B cell (primary cell): ENCODE data around the gene ATP11A. TPM values are rescaled to one million over a fixed set of nuclear protein-coding genes. Genes with fewer than 3 reads are reported as not detected.
"Not testable (repeated sequence)": the region's sequence is repeated elsewhere in the genome, so short reads cannot be mapped to it uniquely, and the experiment has no call there.

ENCODE experiments used
- ATAC-seq: fragments of 200-7000 bp; cut with Tn5 transposase; one replicate; pipeline ENCODE4 v1.10.0; 2021; ENCODE audit warnings: low read depth, mild to moderate bottlenecking, moderate number of reproducible peaks, moderate library complexity
- CTCF ChIA-PET: fragments of 350-600 bp; sonication (Branson Sonifier 250); formaldehyde crosslinking; loops from one replicate; lab custom pipeline; 2021; ENCODE audit warnings: antibody characterized with exemption, inconsistent platforms; lab: Charles Lee
- POLR2A ChIA-PET: fragments of 350-600 bp; sonication (Branson Sonifier 250); formaldehyde crosslinking; loops from one replicate; lab custom pipeline; 2021; ENCODE audit warnings: antibody characterized with exemption; lab: Charles Lee
- DNase-seq: peaks from one replicate; pipeline ENCODE4 v3.0.0; 2013
- H2AFZ ChIP-seq: 2 replicates; pipeline ENCODE4 v1.6.1; 2012; ENCODE audit warnings: mild to moderate bottlenecking, low read depth, low read length; ENCODE audit not compliant: insufficient read depth, poor library complexity, severe bottlenecking
- H3K27ac ChIP-seq, 2 donors: 1 replicate in 1 of 2; 2 replicates in 1 of 2; pipeline ENCODE4 v1.5.1; 2012 to 2013; ENCODE audit warnings: low read length in 2 of 2, mild to moderate bottlenecking in 2 of 2, moderate library complexity in 1 of 2
- H3K27me3 ChIP-seq, 4 experiments: fragments of 200-600 bp in 1 of 4; sonication (generic) in 1 of 4; replicated peaks in 1 of 4; 1 replicate in 2 of 4; 2 replicates in 2 of 4; pipeline versions ENCODE4 v1.6.1 to v1.7.0; 2013 to 2016; ENCODE audit warnings: low read length in 3 of 4, mild to moderate bottlenecking in 2 of 4, mixed read lengths in 1 of 4, moderate library complexity in 1 of 4; ENCODE audit not compliant: insufficient read depth in 4 of 4, control insufficient read depth in 3 of 4; ENCODE audit errors: control extremely low read depth in 1 of 4
- H3K36me3 ChIP-seq, 2 experiments: replicated peaks in 1 of 2; 1 replicate in 1 of 2; 2 replicates in 1 of 2; pipeline versions ENCODE4 v1.6.1 to v1.7.1; 2013; ENCODE audit warnings: low read length in 1 of 2; ENCODE audit not compliant: insufficient read depth in 2 of 2, control insufficient read depth in 1 of 2; ENCODE audit errors: control extremely low read depth in 1 of 2, extremely low read depth in 1 of 2
- H3K4me1 ChIP-seq, 2 donors: fragments of 200-600 bp in 1 of 2; sonication (generic) in 1 of 2; 1 replicate in 1 of 2; 2 replicates in 1 of 2; pipeline versions ENCODE4 v1.5.1 to v1.6.1; 2013 to 2017; ENCODE audit warnings: low read length in 2 of 2; ENCODE audit not compliant: control insufficient read depth in 2 of 2, insufficient read depth in 2 of 2
- H3K4me2 ChIP-seq: replicated peaks from 2 replicates; pipeline ENCODE3; 2012; ENCODE audit warnings: mild to moderate bottlenecking, low read depth, low read length; ENCODE audit not compliant: poor library complexity, severe bottlenecking
- H3K4me3 ChIP-seq, 5 experiments: fragments of 200-600 bp in 1 of 5; sonication (generic) in 1 of 5; 1 replicate in 3 of 5; 2 replicates in 2 of 5; pipeline versions ENCODE4 v1.5.1 to v1.7.0; 2011 to 2016; ENCODE audit warnings: low read length in 4 of 5, mild to moderate bottlenecking in 4 of 5, low read depth in 2 of 5, control low read depth in 1 of 5, moderate library complexity in 1 of 5; ENCODE audit not compliant: insufficient read depth in 1 of 5; ENCODE audit errors: control extremely low read depth in 1 of 5, extremely low read depth in 1 of 5
- H3K79me2 ChIP-seq: fragments of 200-600 bp; sonication (generic); one replicate; pipeline ENCODE4 v1.6.0; 2016; ENCODE audit warnings: low read length; ENCODE audit not compliant: control insufficient read depth, insufficient read depth
- H3K9ac ChIP-seq: fragments of 200-600 bp; sonication (generic); 2 replicates; pipeline ENCODE4 v1.6.1; 2017; ENCODE audit warnings: mild to moderate bottlenecking, low read length, moderate library complexity
- H3K9me3 ChIP-seq, 3 donors: one replicate each; pipeline versions ENCODE4 v1.6.1 to v1.7.1; 2013; ENCODE audit warnings: low read length in 2 of 3; ENCODE audit not compliant: control insufficient read depth in 2 of 3, insufficient read depth in 1 of 3; ENCODE audit errors: control extremely low read depth in 1 of 3
- H4K20me1 ChIP-seq: 2 replicates; pipeline ENCODE4 v1.6.0; 2012; ENCODE audit warnings: mild to moderate bottlenecking, low read length; ENCODE audit not compliant: insufficient read depth, control insufficient read depth, poor library complexity, severe bottlenecking
- H3K27ac Mint-ChIP-seq: one replicate; pipeline ENCODE4 v1.8.0; 2021; ENCODE audit warnings: mixed read lengths
- H3K27me3 Mint-ChIP-seq: one replicate; pipeline ENCODE4 v1.8.0; 2021; ENCODE audit warnings: mixed read lengths
- H3K4me1 Mint-ChIP-seq: one replicate; pipeline ENCODE4 v1.8.0; 2021; ENCODE audit warnings: mixed read lengths
- H3K4me3 Mint-ChIP-seq: one replicate; pipeline ENCODE4 v1.8.0; 2021; ENCODE audit warnings: mixed read lengths
- H3K9me3 Mint-ChIP-seq: one replicate; pipeline ENCODE4 v1.8.0; 2022; ENCODE audit warnings: mixed read lengths; ENCODE audit not compliant: insufficient read depth
- EZH2 ChIP-seq: IDR thresholded peaks from 2 replicates; pipeline ENCODE4 v1.6.1; 2012; ENCODE audit warnings: borderline replicate concordance, low read depth, mild to moderate bottlenecking, moderate library complexity, low read length; ENCODE audit not compliant: insufficient read depth, poor library complexity, severe bottlenecking
- WGBS: methylation state at CpG from one replicate; pipeline ENCODE4 v1.1.5; 2013; ENCODE audit warnings: missing lambda C conversion rate; ENCODE audit not compliant: insufficient coverage; 5-methylcytosine and 5-hydroxymethylcytosine counted together
- intact Hi-C: fragments of 100-400 bp; cut with micrococcal nuclease; formaldehyde crosslinking; loops from one replicate; pipeline ENCODE4 v1.10.0; 2022
- polyA plus RNA-seq: library from polyadenylated mRNA; depleted of rRNA; stranded (reverse); fragments of >200 nt; gene quantifications from 2 replicates; pipeline ENCODE4 v1.2.3, GENCODE V29; 2012
- total RNA-seq, 2 donors: library from RNA; stranded (reverse); fragments of 120-200 nt in 1 of 2; gene quantifications; 1 replicate in 1 of 2; 2 replicates in 1 of 2; pipeline versions ENCODE4 v1.2.3 to v1.2.4, GENCODE V29; 2013 to 2022
- TF ChIP-seq, protein P1 (sequence below): fragments of 200-600 bp; IDR thresholded peaks from one replicate; pipeline ENCODE4 v1.8.0; 2022; ENCODE audit warnings: antibody characterized with exemption, mild to moderate bottlenecking

The ATP11A gene
- total and polyA plus RNA-seq, 2 donors (not counting 1 experiment from before 2014, with no cell fraction given): 36.9 to 60.3 TPM

- Histone ChIP-seq H3K27ac (no peak overlapping the region), H3K79me2 (no peaks in the 10 kb centered on the region), H3K4me2 (no peak overlapping the region), H3K27me3 (peaks cover 0 to 4% (median 1%) of the 10 kb centered on the region in 4 experiments), H3K9me3 (no peaks in the 10 kb centered on the region), H2AFZ (no peak overlapping the region), H3K36me3 (no peaks in the 10 kb centered on the region), H3K4me1 (no peaks in the 10 kb centered on the region), H3K4me3 (no peak overlapping the region), H3K9ac (no peak overlapping the region), H4K20me1 (no peaks in the 10 kb centered on the region)
- H3K27me3 Mint-ChIP-seq: peaks cover 28% of the 10 kb centered on the region
- H3K4me1 Mint-ChIP-seq: no peaks in the 10 kb centered on the region
- 71% methylated on average over 3 of the region's 7 CpGs for WGBS
- no peaks in the 10 kb centered on the region for H3K9me3 Mint-ChIP-seq
- H3K27ac Mint-ChIP-seq: no peak overlapping the region
- POLR2A ChIA-PET: no interaction called here
- no peak for ATAC-seq
- intact Hi-C loops: no loop called here
- CTCF ChIA-PET: no interaction called here
- TF ChIP-seq, protein P1, sequence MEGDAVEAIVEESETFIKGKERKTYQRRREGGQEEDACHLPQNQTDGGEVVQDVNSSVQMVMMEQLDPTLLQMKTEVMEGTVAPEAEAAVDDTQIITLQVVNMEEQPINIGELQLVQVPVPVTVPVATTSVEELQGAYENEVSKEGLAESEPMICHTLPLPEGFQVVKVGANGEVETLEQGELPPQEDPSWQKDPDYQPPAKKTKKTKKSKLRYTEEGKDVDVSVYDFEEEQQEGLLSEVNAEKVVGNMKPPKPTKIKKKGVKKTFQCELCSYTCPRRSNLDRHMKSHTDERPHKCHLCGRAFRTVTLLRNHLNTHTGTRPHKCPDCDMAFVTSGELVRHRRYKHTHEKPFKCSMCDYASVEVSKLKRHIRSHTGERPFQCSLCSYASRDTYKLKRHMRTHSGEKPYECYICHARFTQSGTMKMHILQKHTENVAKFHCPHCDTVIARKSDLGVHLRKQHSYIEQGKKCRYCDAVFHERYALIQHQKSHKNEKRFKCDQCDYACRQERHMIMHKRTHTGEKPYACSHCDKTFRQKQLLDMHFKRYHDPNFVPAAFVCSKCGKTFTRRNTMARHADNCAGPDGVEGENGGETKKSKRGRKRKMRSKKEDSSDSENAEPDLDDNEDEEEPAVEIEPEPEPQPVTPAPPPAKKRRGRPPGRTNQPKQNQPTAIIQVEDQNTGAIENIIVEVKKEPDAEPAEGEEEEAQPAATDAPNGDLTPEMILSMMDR: no peak
- no peak for TF ChIP-seq EZH2
- H3K4me3 Mint-ChIP-seq: no peak overlapping the region
- no peak for DNase-seq
Observed at GRCh38 chr13:112675366-112675756, 14.5 kb upstream of the ATP11A start.

GRCh38 chr13:112677421-112677962 is 12.3 kb upstream of the ATP11A start:
- H3K27me3 Mint-ChIP-seq: peaks cover 23% of the 10 kb centered on the region
- POLR2A ChIA-PET: interaction anchor here (0.7 to 0.8 kb wide), 2 partner anchors 44 to 524 kb away, joined by 8 read pairs; no protein-coding TSS in a partner anchor
- H3K4me3 ChIP-seq, H3K9me3 ChIP-seq, ATAC-seq, intact Hi-C loops, H3K4me1 Mint-ChIP-seq, H3K27ac ChIP-seq, H3K27me3 ChIP-seq, H3K4me1 ChIP-seq, H3K79me2 ChIP-seq, H3K9ac ChIP-seq, H3K4me3 Mint-ChIP-seq, DNase-seq, H3K9me3 Mint-ChIP-seq, H3K4me2 ChIP-seq, H2AFZ ChIP-seq, H3K36me3 ChIP-seq, H4K20me1 ChIP-seq, H3K27ac Mint-ChIP-seq: not testable (repeated sequence)
- WGBS: 98% methylated on average over 6 of the region's 9 CpGs
- CTCF ChIA-PET: interaction anchor here (0.6 to 0.7 kb wide), 2 partner anchors 23 to 209 kb away, joined by 3 to 4 read pairs; no protein-coding TSS in a partner anchor
